T-helper 17 cell (primary cell): ENCODE data around the gene FXYD2. TPM values are rescaled to one million over a fixed set of nuclear protein-coding genes. Genes with fewer than 3 reads are reported as not detected.

Experiments
- ATAC-seq: fragments of 150-1000 bp; cut with Tn5 transposase; 2 replicates; pipeline ENCODE4 v1.10.0; 2021; ENCODE audit warnings: mild to moderate bottlenecking, moderate library complexity
- DNase-seq, 3 donors: peaks; one replicate each; pipeline versions ENCODE4 v3.0.0 to v3.0.0-alpha.2; 2020 to 2021
- H3K9me3 ChIP-seq: one replicate; pipeline ENCODE4 v1.7.0; 2013; ENCODE audit warnings: low read length, mild to moderate bottlenecking; ENCODE audit not compliant: control insufficient read depth, poor library complexity, severe bottlenecking
- H3K27ac Mint-ChIP-seq: one replicate; pipeline ENCODE4 v1.8.0; 2022; ENCODE audit warnings: mild to moderate bottlenecking, moderate library complexity, mixed read lengths
- H3K27me3 Mint-ChIP-seq: one replicate; pipeline ENCODE4 v1.8.0; 2022; ENCODE audit warnings: mixed read lengths
- H3K36me3 Mint-ChIP-seq: one replicate; pipeline ENCODE4 v1.8.0; 2022; ENCODE audit warnings: low read depth, mixed read lengths
- H3K4me1 Mint-ChIP-seq: one replicate; pipeline ENCODE4 v1.8.0; 2022; ENCODE audit warnings: mild to moderate bottlenecking, mixed read lengths
- H3K4me3 Mint-ChIP-seq: one replicate; pipeline ENCODE4 v1.8.0; 2022; ENCODE audit warnings: mild to moderate bottlenecking, moderate library complexity, mixed read lengths
- total RNA-seq, 4 donors: library from RNA in 2 of 4; stranded (reverse) in 2 of 4; gene quantifications; one replicate each; pipeline ENCODE4 v1.2.3 and lab custom pipeline; 2022 to 2026

The FXYD2 gene
- total RNA-seq, 2 donors from 2014 or later, result 1.3 TPM; not detected in 1

GRCh38 chr11:117789241-117789640 lies 35.3 kb downstream of the FXYD2 start:
- Mint-ChIP-seq H3K27ac (no peak overlapping the region), H3K4me1 (no peaks in the 10 kb centered on the region), H3K36me3 (no peaks in the 10 kb centered on the region), H3K4me3 (no peak overlapping the region), H3K27me3 (peaks cover 99% of the 10 kb centered on the region)
- no peak for DNase-seq
- H3K9me3 ChIP-seq, result no peaks in the 10 kb centered on the region
- no peak for ATAC-seq

- ATAC-seq (no peak), DNase-seq (no peak)
- H3K4me3 Mint-ChIP-seq, result no peak overlapping the region
- H3K9me3 ChIP-seq, result no peaks in the 10 kb centered on the region
- peaks cover under 1% of the 10 kb centered on the region for H3K36me3 Mint-ChIP-seq
- peaks cover 2% of the 10 kb centered on the region for H3K4me1 Mint-ChIP-seq
- H3K27ac Mint-ChIP-seq, result no peak overlapping the region
- peaks cover 96% of the 10 kb centered on the region for H3K27me3 Mint-ChIP-seq
These were observed 38.2 kb downstream of the FXYD2 start for GRCh38 chr11:117786135-117786870.

GRCh38 chr11:117782101-117782500 lies 42.4 kb downstream of the FXYD2 start:
- peaks cover 2% of the 10 kb centered on the region for H3K4me1 Mint-ChIP-seq
- peaks cover 94% of the 10 kb centered on the region for H3K27me3 Mint-ChIP-seq
- no peak overlapping the region for H3K27ac Mint-ChIP-seq
- H3K4me3 Mint-ChIP-seq, result no peak overlapping the region
- H3K9me3 ChIP-seq, result no peaks in the 10 kb centered on the region
- peaks cover 6% of the 10 kb centered on the region for H3K36me3 Mint-ChIP-seq
- DNase-seq (no peak), ATAC-seq (no peak)

- Mint-ChIP-seq H3K27me3 (peaks cover 94% of the 10 kb centered on the region), H3K36me3 (peaks cover 6% of the 10 kb centered on the region), H3K4me1 (peaks cover 2% of the 10 kb centered on the region), H3K4me3 (no peak overlapping the region), H3K27ac (no peak overlapping the region)
- H3K9me3 ChIP-seq, result no peaks in the 10 kb centered on the region
- DNase-seq (no peak), ATAC-seq (no peak)
These were observed 42.9 kb downstream of the FXYD2 start for GRCh38 chr11:117781627-117782026.

- no peak overlapping the region for H3K27ac Mint-ChIP-seq
- peaks cover 2% of the 10 kb centered on the region for H3K4me1 Mint-ChIP-seq
- DNase-seq (no peak), ATAC-seq (no peak)
- no peaks in the 10 kb centered on the region for H3K9me3 ChIP-seq
- H3K27me3 Mint-ChIP-seq, result peaks cover 94% of the 10 kb centered on the region
- no peak overlapping the region for H3K4me3 Mint-ChIP-seq
- peaks cover 6% of the 10 kb centered on the region for H3K36me3 Mint-ChIP-seq
These were observed 44.1 kb downstream of the FXYD2 start for GRCh38 chr11:117780456-117780855.

GRCh38 chr11:117774553-117774952 lies 50.0 kb downstream of the FXYD2 start:
- Mint-ChIP-seq H3K36me3 (peaks cover 2% of the 10 kb centered on the region), H3K27me3 (peaks cover 76% of the 10 kb centered on the region), H3K4me3 (no peak overlapping the region), H3K27ac (no peak overlapping the region), H3K4me1 (peaks cover 2% of the 10 kb centered on the region)
- ATAC-seq, result no peak
- H3K9me3 ChIP-seq, result no peaks in the 10 kb centered on the region
- DNase-seq, result no peak

GRCh38 chr11:117772360-117772759 lies 52.2 kb downstream of the FXYD2 start:
- ATAC-seq (no peak), DNase-seq (no peak)
- Mint-ChIP-seq H3K27me3 (peaks cover 69% of the 10 kb centered on the region), H3K4me3 (no peak overlapping the region), H3K4me1 (peaks cover 2% of the 10 kb centered on the region), H3K36me3 (no peaks in the 10 kb centered on the region), H3K27ac (no peak overlapping the region)
- H3K9me3 ChIP-seq, result no peaks in the 10 kb centered on the region

- Mint-ChIP-seq H3K36me3 (no peaks in the 10 kb centered on the region), H3K4me1 (peaks cover 2% of the 10 kb centered on the region), H3K4me3 (no peak overlapping the region), H3K27ac (no peak overlapping the region), H3K27me3 (peaks cover 69% of the 10 kb centered on the region)
- DNase-seq (no peak), ATAC-seq (no peak)
- H3K9me3 ChIP-seq, result no peaks in the 10 kb centered on the region
These were observed 52.7 kb downstream of the FXYD2 start for GRCh38 chr11:117771841-117772240.

- DNase-seq (no peak), ATAC-seq (no peak)
- H3K9me3 ChIP-seq, result no peaks in the 10 kb centered on the region
- no peak overlapping the region for H3K27ac Mint-ChIP-seq
- H3K27me3 Mint-ChIP-seq, result peaks cover 69% of the 10 kb centered on the region
- no peak overlapping the region for H3K4me3 Mint-ChIP-seq
- H3K36me3 Mint-ChIP-seq, result no peaks in the 10 kb centered on the region
- peaks cover 2% of the 10 kb centered on the region for H3K4me1 Mint-ChIP-seq
These were observed 53.3 kb downstream of the FXYD2 start for GRCh38 chr11:117771197-117771596.

- peaks cover 64% of the 10 kb centered on the region for H3K27me3 Mint-ChIP-seq
- ATAC-seq, result no peak
These were observed 54.5 kb downstream of the FXYD2 start for GRCh38 chr11:117770061-117770460.

More at GRCh38 chr11:117770061-117770460, 54.5 kb downstream of the FXYD2 start:
- Mint-ChIP-seq H3K36me3 (no peaks in the 10 kb centered on the region), H3K27ac (no peak overlapping the region), H3K4me1 (peaks cover 2% of the 10 kb centered on the region), H3K4me3 (peak overlapping the region; percentile 26)
- H3K9me3 ChIP-seq, result no peaks in the 10 kb centered on the region
- no peak for DNase-seq

Other genes starting within 250 kb of the FXYD2 start
- gene DSCAML1, start 27.5 kb downstream of the FXYD2 start, total RNA-seq, result under 1 TPM; 0.21 to 0.92 TPM
- under 1 TPM in 1 of 2 donors, not detected in 1; 0.62 TPM for gene FXYD6, start 51.9 kb upstream of the FXYD2 start, total RNA-seq
- 1 to 10 TPM; 2.0 to 2.4 TPM for gene TMPRSS13, start 104.7 kb upstream of the FXYD2 start, total RNA-seq
- 100 to 1,000 TPM; 262 to 274 TPM for gene IL10RA, start 161.7 kb upstream of the FXYD2 start, total RNA-seq